HEK293 (cell line): ENCODE results near the gene DOP1B.

Experiments
- BCL11A ChIP-seq: fragments of 450-650 bp; formaldehyde crosslinking; IDR thresholded peaks from 2 replicates; pipeline ENCODE4 v1.5.1; 2016; ENCODE audit warnings: low read depth, missing biosample characterization, missing genetic modification characterization
- BCL6B ChIP-seq: fragments of 450-650 bp; formaldehyde crosslinking; IDR thresholded peaks from 2 replicates; pipeline ENCODE4 v1.5.1; 2017; ENCODE audit warnings: missing biosample characterization, missing genetic modification characterization
- CTCF ChIP-seq: fragments of 450-650 bp; formaldehyde crosslinking; IDR thresholded peaks from 2 replicates; pipeline ENCODE4 v1.5.1; 2016; ENCODE audit warnings: missing biosample characterization, missing genetic modification characterization
- EGR2 ChIP-seq: fragments of 450-650 bp; formaldehyde crosslinking; IDR thresholded peaks from 2 replicates; pipeline ENCODE4 v1.5.1; 2016; ENCODE audit warnings: low read depth, missing biosample characterization, missing genetic modification characterization
- HOXD13 ChIP-seq: sonication (generic); formaldehyde crosslinking; IDR thresholded peaks from 2 replicates; pipeline ENCODE4 v1.8.0; 2022; ENCODE audit warnings: missing genetic modification reagents, borderline replicate concordance
- OSR2 ChIP-seq: fragments of 450-650 bp; formaldehyde crosslinking; IDR thresholded peaks from 2 replicates; pipeline ENCODE4 v1.5.1; 2016; ENCODE audit warnings: missing biosample characterization, missing genetic modification characterization
- SALL2 ChIP-seq: fragments of 450-650 bp; formaldehyde crosslinking; IDR thresholded peaks from 2 replicates; pipeline ENCODE4 v1.5.0; 2017; ENCODE audit warnings: missing biosample characterization, mild to moderate bottlenecking, missing genetic modification characterization, borderline replicate concordance
- TRIM28 ChIP-seq: IDR thresholded peaks from 2 replicates; pipeline ENCODE4 v1.6.1; 2011; ENCODE audit warnings: low read length, control low read depth, borderline replicate concordance
- ZBTB1 ChIP-seq: fragments of 450-650 bp; formaldehyde crosslinking; IDR thresholded peaks from 2 replicates; pipeline ENCODE4 v1.5.1; 2016; ENCODE audit warnings: missing biosample characterization, missing genetic modification characterization
- ZBTB21 ChIP-seq: fragments of 450-650 bp; formaldehyde crosslinking; IDR thresholded peaks from 2 replicates; pipeline ENCODE4 v1.5.1; 2017; ENCODE audit warnings: missing biosample characterization, missing genetic modification characterization
- ZBTB48 ChIP-seq: fragments of 450-650 bp; formaldehyde crosslinking; IDR thresholded peaks from 2 replicates; pipeline ENCODE4 v1.5.1; 2016; ENCODE audit warnings: missing biosample characterization, missing genetic modification characterization
- ZEB2 ChIP-seq: fragments of 450-650 bp; formaldehyde crosslinking; IDR thresholded peaks from 2 replicates; pipeline ENCODE4 v1.5.1; 2016; ENCODE audit warnings: missing biosample characterization, missing genetic modification characterization
- ZNF138 ChIP-seq: fragments of 450-650 bp; formaldehyde crosslinking; IDR thresholded peaks from 2 replicates; pipeline ENCODE4 v1.5.1; 2016; ENCODE audit warnings: missing biosample characterization, missing genetic modification characterization, borderline replicate concordance
- ZNF140 ChIP-seq: fragments of 450-650 bp; formaldehyde crosslinking; IDR thresholded peaks from 2 replicates; pipeline ENCODE4 v1.5.1; 2016; ENCODE audit warnings: missing biosample characterization, missing genetic modification characterization
- ZNF202 ChIP-seq: fragments of 450-650 bp; formaldehyde crosslinking; IDR thresholded peaks from 2 replicates; pipeline ENCODE4 v1.5.1; 2016; ENCODE audit warnings: missing biosample characterization, missing genetic modification characterization, borderline replicate concordance
- ZNF324 ChIP-seq: fragments of 450-650 bp; formaldehyde crosslinking; IDR thresholded peaks from 2 replicates; pipeline ENCODE4 v1.5.1; 2016; ENCODE audit warnings: missing biosample characterization, missing genetic modification characterization
- ZNF341 ChIP-seq: fragments of 450-650 bp; formaldehyde crosslinking; IDR thresholded peaks from 2 replicates; pipeline ENCODE4; 2016; ENCODE audit warnings: low read depth, missing biosample characterization, missing genetic modification characterization
- ZNF433 ChIP-seq: fragments of 450-650 bp; formaldehyde crosslinking; IDR thresholded peaks from 2 replicates; pipeline ENCODE4 v1.5.1; 2016; ENCODE audit warnings: missing biosample characterization, missing genetic modification characterization, low read depth
- ZNF449 ChIP-seq: fragments of 450-650 bp; formaldehyde crosslinking; IDR thresholded peaks from 2 replicates; pipeline ENCODE4 v1.5.1; 2017; ENCODE audit warnings: missing biosample characterization, mild to moderate bottlenecking, missing genetic modification characterization, moderate library complexity
- ZNF510 ChIP-seq: fragments of 450-650 bp; formaldehyde crosslinking; IDR thresholded peaks from 2 replicates; pipeline ENCODE4 v1.5.1; 2018; ENCODE audit warnings: mild to moderate bottlenecking, missing genetic modification characterization, missing biosample characterization; ENCODE audit not compliant: insufficient replicate concordance
- ZNF548 ChIP-seq: fragments of 450-650 bp; formaldehyde crosslinking; IDR thresholded peaks from 2 replicates; pipeline ENCODE4 v1.5.1; 2016; ENCODE audit warnings: missing biosample characterization, missing genetic modification characterization
- ZNF560 ChIP-seq: fragments of 450-650 bp; formaldehyde crosslinking; IDR thresholded peaks from 2 replicates; pipeline ENCODE4 v1.5.1; 2017; ENCODE audit warnings: missing biosample characterization, missing genetic modification characterization, borderline replicate concordance
- ZNF561 ChIP-seq: fragments of 450-650 bp; IDR thresholded peaks from 2 replicates; pipeline ENCODE4 v1.5.1; 2018; ENCODE audit warnings: missing biosample characterization, missing genetic modification characterization, borderline replicate concordance
- ZNF610 ChIP-seq: fragments of 450-650 bp; formaldehyde crosslinking; IDR thresholded peaks from 2 replicates; pipeline ENCODE4 v1.5.1; 2016; ENCODE audit warnings: missing biosample characterization, missing genetic modification characterization, borderline replicate concordance
- ZNF626 ChIP-seq: fragments of 450-650 bp; sonication (Bioruptor Pico); formaldehyde crosslinking; IDR thresholded peaks from 2 replicates; pipeline ENCODE4 v1.5.1; 2018; ENCODE audit warnings: missing biosample characterization, missing genetic modification characterization, inconsistent platforms
- ZNF629 ChIP-seq: fragments of 450-650 bp; formaldehyde crosslinking; IDR thresholded peaks from 2 replicates; pipeline ENCODE4 v1.5.1; 2017; ENCODE audit warnings: missing biosample characterization, missing genetic modification characterization
- ZNF639 ChIP-seq: fragments of 450-650 bp; formaldehyde crosslinking; IDR thresholded peaks from 2 replicates; pipeline ENCODE4 v1.5.1; 2016; ENCODE audit warnings: missing biosample characterization, missing genetic modification characterization
- ZNF660 ChIP-seq: fragments of 450-650 bp; IDR thresholded peaks from 2 replicates; pipeline ENCODE4 v1.5.1; 2018; ENCODE audit warnings: missing biosample characterization, mild to moderate bottlenecking, missing genetic modification characterization
- ZNF777 ChIP-seq: fragments of 450-650 bp; formaldehyde crosslinking; IDR thresholded peaks from 2 replicates; pipeline ENCODE4 v1.5.1; 2017; ENCODE audit warnings: missing biosample characterization, missing genetic modification characterization, borderline replicate concordance
- TF ChIP-seq, protein P1 (sequence below): fragments of 450-650 bp; formaldehyde crosslinking; IDR thresholded peaks from 2 replicates; pipeline ENCODE4 v1.5.1; 2016; ENCODE audit warnings: missing biosample characterization, missing genetic modification characterization
- TF ChIP-seq, protein P2 (sequence below): fragments of 450-650 bp; formaldehyde crosslinking; IDR thresholded peaks from 2 replicates; pipeline ENCODE4 v1.5.1; 2016; ENCODE audit warnings: missing biosample characterization, missing genetic modification characterization
- TF ChIP-seq, protein P3 (sequence below): fragments of 450-650 bp; formaldehyde crosslinking; IDR thresholded peaks from 2 replicates; pipeline ENCODE4 v1.5.1; 2016; ENCODE audit warnings: missing biosample characterization, missing genetic modification characterization

The DOP1B gene

GRCh38 chr21:36141513-36141925, 15.1 kb upstream of the DOP1B start (continued):
- TF ChIP-seq ZNF449 (no peak), OSR2 (tag by site-specific recombination) (0 out of 2 replicates have a peak, but pooled peaks have one; percentile 22), ZNF138 (no peak), EGR2 (tag by site-specific recombination) (peak; percentile 56), CTCF (tag by site-specific recombination) (peak; percentile 95), ZBTB48 (tag by site-specific recombination) (peak; percentile 88), ZEB2 (tag by site-specific recombination) (peak; percentile 88), BCL11A (tag by site-specific recombination) (no peak), ZNF341 (peak; percentile 51; the same call in 1 of the 2 replicates), ZNF561 (tag by site-specific recombination) (peak; percentile 48; the same call in 1 of the 2 replicates), ZNF610 (tag by site-specific recombination) (no peak), SALL2 (tag by site-specific recombination) (no peak), ZNF629 (peak; percentile 92), TRIM28 (peak; percentile 64; the same call in 1 of the 2 replicates), HOXD13 (no peak), ZBTB21 (tag by site-specific recombination) (peak; percentile 84), ZNF202 (tag by site-specific recombination) (no peak), ZBTB1 (tag by site-specific recombination) (no peak), ZNF639 (tag by site-specific recombination) (peak; percentile 87), ZNF140 (tag by site-specific recombination) (no peak), ZNF660 (tag by site-specific recombination) (no peak), ZNF548 (tag by site-specific recombination) (no peak), BCL6B (tag by site-specific recombination) (peak; percentile 57; the same call in 1 of the 2 replicates), ZNF324 (tag by site-specific recombination) (peak; percentile 93), ZNF777 (tag by site-specific recombination) (no peak), ZNF433 (tag by site-specific recombination) (no peak), ZNF510 (tag by site-specific recombination) (no peak), ZNF560 (no peak), ZNF626 (tag by site-specific recombination) (no peak)
- TF ChIP-seq, protein P1, sequence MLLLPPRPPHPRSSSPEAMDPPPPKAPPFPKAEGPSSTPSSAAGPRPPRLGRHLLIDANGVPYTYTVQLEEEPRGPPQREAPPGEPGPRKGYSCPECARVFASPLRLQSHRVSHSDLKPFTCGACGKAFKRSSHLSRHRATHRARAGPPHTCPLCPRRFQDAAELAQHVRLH: no peak
- TF ChIP-seq, protein P2, sequence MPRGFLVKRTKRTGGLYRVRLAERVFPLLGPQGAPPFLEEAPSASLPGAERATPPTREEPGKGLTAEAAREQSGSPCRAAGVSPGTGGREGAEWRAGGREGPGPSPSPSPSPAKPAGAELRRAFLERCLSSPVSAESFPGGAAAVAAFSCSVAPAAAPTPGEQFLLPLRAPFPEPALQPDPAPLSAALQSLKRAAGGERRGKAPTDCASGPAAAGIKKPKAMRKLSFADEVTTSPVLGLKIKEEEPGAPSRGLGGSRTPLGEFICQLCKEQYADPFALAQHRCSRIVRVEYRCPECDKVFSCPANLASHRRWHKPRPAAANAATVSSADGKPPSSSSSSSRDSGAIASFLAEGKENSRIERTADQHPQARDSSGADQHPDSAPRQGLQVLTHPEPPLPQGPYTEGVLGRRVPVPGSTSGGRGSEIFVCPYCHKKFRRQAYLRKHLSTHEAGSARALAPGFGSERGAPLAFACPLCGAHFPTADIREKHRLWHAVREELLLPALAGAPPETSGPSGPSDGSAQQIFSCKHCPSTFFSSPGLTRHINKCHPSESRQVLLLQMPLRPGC (tag by site-specific recombination): no peak
- TF ChIP-seq, protein P3, sequence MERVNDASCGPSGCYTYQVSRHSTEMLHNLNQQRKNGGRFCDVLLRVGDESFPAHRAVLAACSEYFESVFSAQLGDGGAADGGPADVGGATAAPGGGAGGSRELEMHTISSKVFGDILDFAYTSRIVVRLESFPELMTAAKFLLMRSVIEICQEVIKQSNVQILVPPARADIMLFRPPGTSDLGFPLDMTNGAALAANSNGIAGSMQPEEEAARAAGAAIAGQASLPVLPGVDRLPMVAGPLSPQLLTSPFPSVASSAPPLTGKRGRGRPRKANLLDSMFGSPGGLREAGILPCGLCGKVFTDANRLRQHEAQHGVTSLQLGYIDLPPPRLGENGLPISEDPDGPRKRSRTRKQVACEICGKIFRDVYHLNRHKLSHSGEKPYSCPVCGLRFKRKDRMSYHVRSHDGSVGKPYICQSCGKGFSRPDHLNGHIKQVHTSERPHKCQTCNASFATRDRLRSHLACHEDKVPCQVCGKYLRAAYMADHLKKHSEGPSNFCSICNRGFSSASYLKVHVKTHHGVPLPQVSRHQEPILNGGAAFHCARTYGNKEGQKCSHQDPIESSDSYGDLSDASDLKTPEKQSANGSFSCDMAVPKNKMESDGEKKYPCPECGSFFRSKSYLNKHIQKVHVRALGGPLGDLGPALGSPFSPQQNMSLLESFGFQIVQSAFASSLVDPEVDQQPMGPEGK: peak; percentile 99
